Parietal lobe (tissue), 1 donor: ENCODE measurements around the gene MFSD1. TPM values are rescaled to one million over a fixed set of nuclear protein-coding genes. Genes with fewer than 3 reads are reported as not detected.

Experiments used
- total RNA-seq: library from RNA; depleted of rRNA; stranded (reverse); fragments of >200 nt; gene quantifications from one replicate; pipeline ENCODE4 v1.2.3, GENCODE V29; 2014

The MFSD1 gene, protein sequence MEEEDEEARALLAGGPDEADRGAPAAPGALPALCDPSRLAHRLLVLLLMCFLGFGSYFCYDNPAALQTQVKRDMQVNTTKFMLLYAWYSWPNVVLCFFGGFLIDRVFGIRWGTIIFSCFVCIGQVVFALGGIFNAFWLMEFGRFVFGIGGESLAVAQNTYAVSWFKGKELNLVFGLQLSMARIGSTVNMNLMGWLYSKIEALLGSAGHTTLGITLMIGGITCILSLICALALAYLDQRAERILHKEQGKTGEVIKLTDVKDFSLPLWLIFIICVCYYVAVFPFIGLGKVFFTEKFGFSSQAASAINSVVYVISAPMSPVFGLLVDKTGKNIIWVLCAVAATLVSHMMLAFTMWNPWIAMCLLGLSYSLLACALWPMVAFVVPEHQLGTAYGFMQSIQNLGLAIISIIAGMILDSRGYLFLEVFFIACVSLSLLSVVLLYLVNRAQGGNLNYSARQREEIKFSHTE
- total RNA-seq, result 65.1 TPM

DNA sequence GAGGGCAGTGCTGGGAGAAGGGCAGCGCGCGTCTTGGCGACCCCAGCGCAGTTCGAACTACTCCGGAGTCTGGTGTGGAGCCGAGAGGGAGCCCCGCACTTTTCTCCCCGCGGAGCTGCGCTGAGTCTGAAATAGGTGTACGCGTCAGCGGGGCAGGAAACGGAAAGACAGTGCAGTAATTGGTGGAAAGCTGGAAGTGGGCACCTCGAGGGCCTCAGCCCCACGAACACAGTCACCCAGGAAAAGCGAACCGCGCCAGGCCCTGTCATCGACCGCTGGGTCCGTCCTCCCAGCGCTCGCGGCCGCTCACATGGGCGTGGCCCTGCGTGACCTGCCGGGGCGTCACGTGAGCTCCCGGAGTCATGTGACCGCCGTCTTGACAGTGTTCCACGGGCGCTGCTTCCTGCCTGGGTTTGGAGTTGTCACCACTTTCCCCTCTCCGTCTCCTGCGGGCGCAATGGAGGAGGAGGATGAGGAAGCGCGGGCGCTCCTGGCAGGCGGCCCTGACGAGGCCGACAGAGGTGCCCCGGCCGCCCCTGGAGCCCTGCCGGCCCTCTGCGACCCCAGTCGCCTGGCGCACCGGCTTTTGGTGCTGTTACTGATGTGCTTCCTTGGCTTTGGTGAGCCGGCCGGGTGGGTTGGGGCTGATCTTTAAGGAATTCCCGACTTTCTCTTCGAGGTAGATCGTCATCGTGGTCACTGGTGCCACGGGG lies at the start of gene MFSD1:
Gene MFSD1, plus strand, starts transcription at position 359 of the 713 bp plus-strand sequence. Its CDS starts 99 bp downstream, at position 458.

Other genes with a start within 250 kb of the MFSD1 start
- 24.7 TPM for gene MLF1, start 230.9 kb upstream of the MFSD1 start, total RNA-seq
- 84.2 TPM for gene GFM1, start 157.5 kb upstream of the MFSD1 start, total RNA-seq
- gene LXN, start 129.4 kb upstream of the MFSD1 start, total RNA-seq, result 9.7 TPM
- gene RARRES1, start 69.6 kb upstream of the MFSD1 start, total RNA-seq, result 2.5 TPM